Right atrium auricular region (tissue), 2 donors: ENCODE measurements around the gene SPEM2. TPM values are rescaled to one million over a fixed set of nuclear protein-coding genes. Genes with fewer than 3 reads are reported as not detected.

ENCODE experiments used
- DNase-seq: peaks from one replicate; pipeline ENCODE4 v3.0.0-alpha.2; 2019; ENCODE audit warnings: low spot score
- H3K27ac ChIP-seq, 2 donors: fragments of 200-600 bp; sonication (generic); 1 replicate in 1 of 2; 2 replicates in 1 of 2; pipeline ENCODE4 v1.5.1; 2016 to 2019
- H3K27me3 ChIP-seq, 2 donors: fragments of 200-600 bp; sonication (generic); one replicate each; pipeline versions ENCODE4 v1.5.1 to v1.6.0; 2017 to 2019
- H3K36me3 ChIP-seq: fragments of 200-600 bp; sonication (generic); one replicate; pipeline ENCODE4 v1.5.1; 2016
- H3K4me1 ChIP-seq, 2 donors: fragments of 200-600 bp; sonication (generic); one replicate each; pipeline versions ENCODE4 v1.5.1 to v1.6.0; 2017 to 2019
- H3K4me3 ChIP-seq, 2 donors: fragments of 200-600 bp; sonication (generic); 1 replicate in 1 of 2; 2 replicates in 1 of 2; pipeline ENCODE4 v1.5.1; 2017 to 2019; ENCODE audit warnings: mild to moderate bottlenecking in 1 of 2, moderate library complexity in 1 of 2
- H3K9me3 ChIP-seq, 2 donors: fragments of 200-600 bp; sonication (generic); one replicate each; pipeline ENCODE4 v1.5.1; 2019
- total RNA-seq, 2 donors: library from RNA; depleted of rRNA; stranded (reverse); fragments of >200 nt; gene quantifications; one replicate each; pipeline ENCODE4 v1.1.0, GENCODE V29; 2016
- TF ChIP-seq, protein P1 (sequence below), 2 donors: fragments of 200-600 bp; sonication (generic); IDR thresholded peaks; one replicate each; pipeline ENCODE4 v1.5.1; 2019; ENCODE audit warnings: antibody characterized with exemption in 2 of 2

SPEM2 gene
- total RNA-seq, 2 donors from 2014 or later: not detected

- H3K4me1 ChIP-seq: peaks cover 0 to 22% of the 10 kb centered on the region in 2 donors
- TF ChIP-seq, protein P1, sequence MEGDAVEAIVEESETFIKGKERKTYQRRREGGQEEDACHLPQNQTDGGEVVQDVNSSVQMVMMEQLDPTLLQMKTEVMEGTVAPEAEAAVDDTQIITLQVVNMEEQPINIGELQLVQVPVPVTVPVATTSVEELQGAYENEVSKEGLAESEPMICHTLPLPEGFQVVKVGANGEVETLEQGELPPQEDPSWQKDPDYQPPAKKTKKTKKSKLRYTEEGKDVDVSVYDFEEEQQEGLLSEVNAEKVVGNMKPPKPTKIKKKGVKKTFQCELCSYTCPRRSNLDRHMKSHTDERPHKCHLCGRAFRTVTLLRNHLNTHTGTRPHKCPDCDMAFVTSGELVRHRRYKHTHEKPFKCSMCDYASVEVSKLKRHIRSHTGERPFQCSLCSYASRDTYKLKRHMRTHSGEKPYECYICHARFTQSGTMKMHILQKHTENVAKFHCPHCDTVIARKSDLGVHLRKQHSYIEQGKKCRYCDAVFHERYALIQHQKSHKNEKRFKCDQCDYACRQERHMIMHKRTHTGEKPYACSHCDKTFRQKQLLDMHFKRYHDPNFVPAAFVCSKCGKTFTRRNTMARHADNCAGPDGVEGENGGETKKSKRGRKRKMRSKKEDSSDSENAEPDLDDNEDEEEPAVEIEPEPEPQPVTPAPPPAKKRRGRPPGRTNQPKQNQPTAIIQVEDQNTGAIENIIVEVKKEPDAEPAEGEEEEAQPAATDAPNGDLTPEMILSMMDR (IDR thresholded peaks at IDR 0.05): no peak
- H3K36me3 ChIP-seq: peaks cover 20% of the 10 kb centered on the region
- DNase-seq: no peak
- H3K9me3 ChIP-seq: no peaks in the 10 kb centered on the region
- H3K4me3 ChIP-seq: no peak overlapping the region
- H3K27ac ChIP-seq: no peak overlapping the region
- H3K27me3 ChIP-seq: no peaks in the 10 kb centered on the region
Measured at GRCh38 chr17:7391307-7391706, 34.1 kb upstream of the SPEM2 start.

DNA sequence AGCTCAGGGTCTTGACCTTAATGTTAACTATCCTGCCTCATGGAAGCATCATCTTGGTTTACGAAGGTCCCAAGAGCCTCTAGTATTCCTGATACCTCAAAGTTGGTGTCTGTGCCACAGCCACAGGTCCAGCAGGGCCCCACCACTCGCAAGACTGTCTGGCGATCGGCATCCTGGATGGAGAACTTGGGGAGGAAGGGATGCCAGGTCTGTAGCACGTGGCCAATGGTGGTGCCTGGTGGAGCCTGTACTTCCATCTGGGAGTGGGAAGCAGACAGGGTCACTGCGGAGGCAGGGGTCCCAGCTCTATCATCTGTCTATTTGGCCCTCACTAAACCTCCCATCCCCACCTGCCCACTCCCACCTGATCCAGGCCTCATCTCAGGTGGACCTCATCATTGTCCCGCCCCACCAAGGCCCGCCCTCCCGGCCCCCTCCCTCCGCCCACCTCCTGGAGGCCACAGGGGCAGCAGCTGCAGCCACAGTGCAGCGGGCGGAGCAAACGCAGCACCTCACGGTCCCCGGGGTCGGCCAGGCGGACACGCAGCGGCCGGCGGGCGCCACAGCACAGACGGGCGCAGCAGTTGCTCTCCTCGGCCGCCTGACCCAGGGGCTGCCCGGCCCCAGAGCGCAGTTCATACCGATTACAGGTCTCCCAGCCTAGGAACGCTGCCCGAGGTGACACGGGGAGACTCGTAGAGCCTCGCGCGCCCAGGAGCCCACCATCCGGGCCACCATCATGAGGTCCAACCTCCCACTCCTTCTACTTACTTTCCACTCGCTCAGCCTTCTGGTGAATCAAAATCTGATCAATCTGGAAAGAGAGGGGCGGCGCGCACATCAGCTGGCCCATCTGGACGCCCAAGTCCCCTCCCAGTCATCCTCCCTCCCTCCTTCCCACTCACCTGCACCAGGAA lies 32.5 kb upstream of the SPEM2 start:
- peaks cover 20% of the 10 kb centered on the region for H3K36me3 ChIP-seq
- H3K27me3 ChIP-seq: no peaks in the 10 kb centered on the region
- TF ChIP-seq, protein P1 (IDR thresholded peaks at IDR 0.05): no peak
- H3K27ac ChIP-seq: peak overlapping the region; percentile 91
- peaks cover 0 to 22% of the 10 kb centered on the region in 2 donors for H3K4me1 ChIP-seq
- peak overlapping the region; percentile 64 to 84 for H3K4me3 ChIP-seq
- DNase-seq: no peak
- H3K9me3 ChIP-seq: no peaks in the 10 kb centered on the region

- H3K9me3 ChIP-seq: no peaks in the 10 kb centered on the region
- TF ChIP-seq, protein P1 (IDR thresholded peaks at IDR 0.05): no peak
- H3K4me1 ChIP-seq: peaks cover 0 to 22% of the 10 kb centered on the region in 2 donors
- H3K36me3 ChIP-seq: peaks cover 19% of the 10 kb centered on the region
- peak overlapping the region; percentile 64 to 84 for H3K4me3 ChIP-seq
- DNase-seq: no peak
- no peaks in the 10 kb centered on the region for H3K27me3 ChIP-seq
- H3K27ac ChIP-seq: peak overlapping the region; percentile 91
Measured at GRCh38 chr17:7393613-7394451, 31.6 kb upstream of the SPEM2 start.

DNA sequence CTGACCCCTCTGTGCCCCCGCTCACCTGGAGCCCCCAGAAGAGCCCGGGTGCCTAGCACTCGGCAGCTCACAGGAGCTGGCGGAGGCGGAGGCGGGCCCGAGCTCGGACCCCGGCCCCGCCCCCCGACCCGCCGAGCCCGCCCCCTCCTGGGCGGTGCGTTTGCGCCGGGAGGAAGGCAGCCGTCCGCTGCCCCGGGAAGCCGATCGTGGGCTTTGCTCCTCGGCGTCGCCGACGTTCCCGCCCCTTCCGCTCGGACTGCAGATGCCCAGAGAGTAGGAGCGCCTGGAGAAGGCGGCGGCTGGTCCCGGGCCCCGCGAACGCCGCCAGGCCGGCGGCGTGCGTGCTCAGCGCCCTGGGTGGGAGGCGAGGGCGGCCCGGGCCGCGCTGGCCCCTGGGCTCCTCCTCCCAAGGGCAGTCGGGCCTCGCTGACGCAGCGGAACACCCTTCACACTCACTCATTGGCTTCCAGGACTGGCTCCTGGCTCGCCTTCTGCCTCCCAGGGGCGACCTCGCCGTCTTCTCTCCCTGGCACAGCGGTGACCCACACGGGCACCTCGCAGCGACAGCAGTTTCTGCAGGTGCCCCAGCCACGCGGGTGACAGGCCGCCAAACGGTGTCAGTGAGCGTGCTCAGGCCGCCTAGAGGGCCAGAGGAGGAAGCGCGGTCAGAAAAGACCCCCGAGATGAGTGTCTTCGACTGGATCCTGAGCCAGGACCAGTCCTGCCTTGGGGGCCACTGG lies 30.8 kb upstream of the SPEM2 start, which contains the start of gene PLSCR3:
PLSCR3 (minus strand) TSS at position 74 of the 740 bp plus-strand sequence. CDS start 415 bp downstream, outside the sequence.
- DNase-seq: peak; percentile 80
- TF ChIP-seq, protein P1 (IDR thresholded peaks at IDR 0.05): peak in 1 of 2 donors; percentile 51
- Histone ChIP-seq H3K9me3 (no peaks in the 10 kb centered on the region), H3K36me3 (peaks cover 11% of the 10 kb centered on the region), H3K27me3 (no peaks in the 10 kb centered on the region), H3K27ac (peak within 1 kb of the TSS; percentile 91), H3K4me3 (peak within 1 kb of the TSS; percentile 64 to 84), H3K4me1 (peaks cover 0 to 22% of the 10 kb centered on the region in 2 donors)

GRCh38 chr17:7396147-7396546 lies 29.3 kb upstream of the SPEM2 start:
- no peaks in the 10 kb centered on the region for H3K36me3 ChIP-seq
- H3K4me1 ChIP-seq: peaks cover 0 to 22% of the 10 kb centered on the region in 2 donors
- H3K4me3 ChIP-seq: no peak overlapping the region
- TF ChIP-seq, protein P1 (IDR thresholded peaks at IDR 0.05): no peak
- no peak overlapping the region for H3K27ac ChIP-seq
- no peak for DNase-seq
- no peaks in the 10 kb centered on the region for H3K9me3 ChIP-seq
- H3K27me3 ChIP-seq: no peaks in the 10 kb centered on the region
